H1 (cell line): Measurements from ENCODE around the gene FAM186B. TPM values are rescaled to one million over a fixed set of nuclear protein-coding genes. Genes with fewer than 3 reads are reported as not detected.

Experiments used
- BRCA1 ChIP-seq: IDR thresholded peaks from 2 replicates; pipeline ENCODE4 v1.6.1; 2012; ENCODE audit warnings: low read depth, low read length, improper control_type of control experiment
- HDAC6 ChIP-seq: IDR thresholded peaks from one replicate; pipeline ENCODE4 v1.7.1; 2012; ENCODE audit warnings: low read depth, mild to moderate bottlenecking, inconsistent platforms, low read length, moderate library complexity
- JUND ChIP-seq: IDR thresholded peaks from 2 replicates; pipeline ENCODE4 v1.6.1; 2011; ENCODE audit warnings: mild to moderate bottlenecking, improper control_type of control experiment, low read length
- RFX5 ChIP-seq: IDR thresholded peaks from 2 replicates; pipeline ENCODE4 v1.6.1; 2011; ENCODE audit warnings: low read depth, low read length, improper control_type of control experiment, borderline replicate concordance
- ZNF274 ChIP-seq: IDR thresholded peaks from 2 replicates; pipeline ENCODE4 v1.7.0; 2012; ENCODE audit warnings: low read length, borderline replicate concordance; ENCODE audit errors: extremely low read depth
- polyA plus RNA-seq, 7 experiments: library from polyadenylated mRNA; depleted of rRNA in 3 of 7; stranded (reverse) in 5 of 7; unstranded in 2 of 7; fragments of >200 nt in 5 of 7; fragments of 200-250 nt in 2 of 7; gene quantifications; 1 replicate in 5 of 7; 2 replicates in 1 of 7; 4 replicates in 1 of 7; pipeline versions ENCODE4 v1.2.1 to v1.2.3, GENCODE V29; 2011 to 2013; ENCODE audit warnings: missing spikeins in 2 of 7, mixed read lengths in 2 of 7
- total RNA-seq: library from RNA; stranded (reverse); fragmentation: NEBNext Ultra II Directional; extraction: Animal tissue kit (Norgen Biotek cat#: 25700); gene quantifications from 2 replicates; pipeline ENCODE4 v1.2.1, GENCODE V29; 2021

FAM186B gene
- total and polyA plus RNA-seq, 2 of the 8 experiments (the other 6 are each of a cell fraction or from before 2014, with no cell fraction given), result 0.12 to 0.73 TPM

GRCh38 chr12:49582201-49582600 lies 23.2 kb downstream of the FAM186B start (continued):
- TF ChIP-seq ZNF274 (no peak), RFX5 (no peak), BRCA1 (no peak), JUND (no peak), HDAC6 (no peak)
